ENCODE measurements around the gene FHOD1.

The FHOD1 gene

DNA sequence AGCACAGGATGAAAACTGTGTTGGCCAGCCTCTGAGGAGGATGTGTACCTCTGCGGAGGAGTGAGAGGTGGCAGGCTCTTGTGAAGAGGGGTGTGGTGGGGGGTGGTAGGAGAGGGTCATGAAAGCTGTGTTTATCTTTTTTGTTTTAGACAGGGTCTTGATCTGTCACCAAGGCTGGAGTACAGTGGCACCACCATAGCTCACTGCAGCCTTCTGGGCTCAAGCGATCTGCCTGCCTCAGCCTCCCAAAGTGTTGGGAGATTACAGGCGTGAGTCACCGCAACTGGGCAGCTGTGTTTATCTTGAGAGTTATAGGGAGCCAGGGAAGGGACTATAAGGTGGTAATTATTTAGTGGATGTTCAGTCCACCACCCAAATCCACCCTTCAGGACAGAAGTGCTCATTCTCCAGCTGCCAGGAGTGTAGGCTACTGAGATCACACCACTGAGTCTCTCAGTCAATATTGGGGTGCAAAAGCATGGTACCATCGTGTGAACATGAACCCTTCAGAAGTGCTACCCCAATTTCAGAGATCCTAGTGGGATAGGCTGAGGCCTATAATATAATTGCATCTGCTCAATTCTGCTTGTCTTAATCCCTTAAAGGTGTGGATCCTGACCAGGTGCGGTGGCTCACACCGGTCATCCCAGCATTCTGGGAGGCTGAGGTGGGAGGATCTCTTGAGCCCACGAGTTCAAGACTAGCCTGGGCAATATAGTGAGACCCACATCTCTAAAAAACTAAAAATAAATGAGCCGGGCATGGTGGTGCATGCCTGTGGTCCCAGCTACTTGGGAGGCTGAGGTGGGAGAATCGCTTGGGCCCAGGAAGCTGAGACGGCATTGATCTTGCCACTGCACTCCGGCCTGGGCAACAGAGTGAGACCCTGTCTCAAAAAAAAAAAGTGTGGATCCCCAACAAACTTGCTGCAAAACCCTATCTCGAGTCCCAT lies 56.6 kb downstream of the FHOD1 start:
- Histone ChIP-seq H3K18ac (ENCODE audit: low read length) (no peak overlapping the region), H3K4me2 (ENCODE audit: insufficient read depth, low read length, poor library complexity, severe bottlenecking) (no peak overlapping the region), H3K4me1 (ENCODE audit: control insufficient read depth in 2 of 2, insufficient read depth in 1 of 2, low read depth in 1 of 2, low read length in 2 of 2) (peaks cover 17 to 20% of the 10 kb centered on the region in 2 donors), H2BK120ac (ENCODE audit: low read depth, low read length) (no peak overlapping the region), H2BK12ac (ENCODE audit: low read length) (no peak overlapping the region), H3K23ac (ENCODE audit: low read depth, low read length, poor library complexity) (no peak overlapping the region), H3K4me3 (ENCODE audit: low read length in 2 of 2) (peak overlapping the region in 1 of 2 donors; percentile 33), H4K91ac (ENCODE audit: low read depth, low read length, poor library complexity) (no peak overlapping the region), H3K27me3 (ENCODE audit: control insufficient read depth in 3 of 3, insufficient read depth in 3 of 3, low read depth in 1 of 3, low read length in 3 of 3) (peaks cover 0 to 13% (median 0%) of the 10 kb centered on the region in 3 experiments), H3K79me1 (ENCODE audit: low read depth, low read length) (peaks cover 9% of the 10 kb centered on the region), H4K8ac (ENCODE audit: low read depth, low read length) (no peak overlapping the region), H2BK5ac (ENCODE audit: low read length) (no peak overlapping the region), H3K9me3 (replicated peaks in 1 of 2; ENCODE audit: control insufficient read depth in 2 of 2, insufficient read depth in 1 of 2, low read depth in 1 of 2, low read length in 2 of 2) (no peaks in the 10 kb centered on the region), H3K14ac (ENCODE audit: low read length) (no peak overlapping the region), H3K4ac (ENCODE audit: low read length) (no peak overlapping the region), H3K36me3 (replicated peaks in 1 of 2; ENCODE audit: control insufficient read depth in 2 of 2, insufficient read depth in 2 of 2, low read length in 2 of 2) (peaks cover 22 to 27% of the 10 kb centered on the region in 2 donors), H3K9ac (ENCODE audit: low read depth, low read length, poor library complexity) (no peak overlapping the region), H2AFZ (ENCODE audit: low read length) (no peak overlapping the region), H2BK15ac (ENCODE audit: low read length) (no peak overlapping the region), H3K27ac (replicated peaks; ENCODE audit: low read length) (no peak overlapping the region), H2AK5ac (ENCODE audit: low read depth, low read length) (no peak overlapping the region)
- no peak for DNase-seq (ENCODE audit: low spot score)
- WGBS, 2 donors (ENCODE audit: extremely low coverage in 2 of 2, insufficient read length in 2 of 2, insufficient replicate concordance in 1 of 2) = no CpG with 5 or more reads among the region's 13 CpGs

DNA sequence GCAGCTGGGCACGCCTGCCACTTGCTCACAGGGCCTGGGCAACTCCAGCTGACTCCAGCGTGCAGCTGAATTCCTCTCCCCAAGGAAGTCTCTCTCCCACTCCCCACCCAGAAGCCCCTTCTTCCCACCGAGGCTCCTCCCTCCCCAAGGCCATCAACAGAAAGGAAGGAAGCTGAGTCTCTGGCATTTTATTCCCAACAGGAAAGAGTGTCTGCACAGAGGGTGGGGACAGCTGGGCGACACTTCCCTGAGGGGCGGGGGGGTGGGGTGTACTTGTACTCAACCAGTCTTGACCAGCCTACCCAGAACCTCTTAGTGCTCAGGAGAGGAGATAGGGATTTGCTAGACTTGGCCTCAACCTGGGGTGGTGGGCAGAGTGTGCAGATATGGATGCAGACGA lies 57.2 kb downstream of the FHOD1 start, which contains the start of gene EXOC3L1:
TSS of gene EXOC3L1 (minus strand) at position 96 of the 400 bp plus-strand sequence. CDS start 460 bp downstream, outside the sequence.
- Histone ChIP-seq H2BK15ac (ENCODE audit: low read length) (no peak within 1 kb of the TSS), H2BK120ac (ENCODE audit: low read depth, low read length) (no peak within 1 kb of the TSS)

DNA sequence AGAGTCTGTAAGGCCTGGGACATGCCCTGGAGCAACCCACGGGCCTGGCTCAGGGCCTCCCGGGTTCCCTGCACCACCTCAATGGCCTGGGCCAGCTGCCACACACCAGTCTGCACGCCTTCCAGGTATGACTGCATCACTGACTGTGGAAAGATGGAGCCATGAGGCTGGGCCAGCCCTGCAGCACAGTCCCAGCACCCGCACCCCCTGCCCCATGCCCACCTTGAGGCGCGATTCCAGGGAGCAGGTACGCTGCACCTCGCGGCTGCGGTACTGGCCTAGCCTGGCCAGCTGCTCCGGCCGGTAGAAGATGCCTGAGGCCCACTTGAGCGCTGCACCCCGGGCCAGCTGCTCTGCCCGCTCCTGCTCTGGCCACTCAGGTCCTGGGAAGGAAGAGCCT lies 58.5 kb downstream of the FHOD1 start:
- Histone ChIP-seq H2AK5ac (ENCODE audit: low read depth, low read length) (peak overlapping the region; percentile 53), H2BK5ac (ENCODE audit: low read length) (no peak overlapping the region), H3K4ac (ENCODE audit: low read length) (no peak overlapping the region), H3K14ac (ENCODE audit: low read length) (no peak overlapping the region), H3K27ac (replicated peaks; ENCODE audit: low read length) (no peak overlapping the region), H3K27me3 (ENCODE audit: control insufficient read depth in 3 of 3, insufficient read depth in 3 of 3, low read depth in 1 of 3, low read length in 3 of 3) (peaks cover 5 to 30% (median 8%) of the 10 kb centered on the region in 3 experiments), H2BK15ac (ENCODE audit: low read length) (no peak overlapping the region), H2BK12ac (ENCODE audit: low read length) (peak overlapping the region; percentile 70), H3K36me3 (replicated peaks in 1 of 2; ENCODE audit: control insufficient read depth in 2 of 2, insufficient read depth in 2 of 2, low read length in 2 of 2) (peaks cover 4 to 7% of the 10 kb centered on the region in 2 donors), H3K4me1 (ENCODE audit: control insufficient read depth in 2 of 2, insufficient read depth in 1 of 2, low read depth in 1 of 2, low read length in 2 of 2) (peaks cover 20 to 23% of the 10 kb centered on the region in 2 donors), H3K9ac (ENCODE audit: low read depth, low read length, poor library complexity) (peak overlapping the region; percentile 57), H3K4me2 (ENCODE audit: insufficient read depth, low read length, poor library complexity, severe bottlenecking) (no peak overlapping the region), H4K91ac (ENCODE audit: low read depth, low read length, poor library complexity) (no peak overlapping the region), H2AFZ (ENCODE audit: low read length) (no peak overlapping the region), H3K79me1 (ENCODE audit: low read depth, low read length) (peaks cover 13% of the 10 kb centered on the region), H3K4me3 (ENCODE audit: low read length in 2 of 2) (no peak overlapping the region), H4K8ac (ENCODE audit: low read depth, low read length) (no peak overlapping the region), H3K9me3 (replicated peaks in 1 of 2; ENCODE audit: control insufficient read depth in 2 of 2, insufficient read depth in 1 of 2, low read depth in 1 of 2, low read length in 2 of 2) (no peaks in the 10 kb centered on the region), H2BK120ac (ENCODE audit: low read depth, low read length) (no peak overlapping the region), H3K23ac (ENCODE audit: low read depth, low read length, poor library complexity) (no peak overlapping the region), H3K18ac (ENCODE audit: low read length) (no peak overlapping the region)
- DNase-seq (ENCODE audit: low spot score) = no peak
- whole genome bisulfite sequencing, 2 donors (ENCODE audit: extremely low coverage in 2 of 2, insufficient read length in 2 of 2, insufficient replicate concordance in 1 of 2) = no CpG with 5 or more reads among the region's 15 CpGs

More for the DNA sequence above, 57.2 kb downstream of the FHOD1 start, which contains the start of gene EXOC3L1:
- Histone ChIP-seq H3K79me1 (ENCODE audit: low read depth, low read length) (peaks cover 9% of the 10 kb centered on the region), H2BK12ac (ENCODE audit: low read length) (peak within 1 kb of the TSS; percentile 70), H3K4me2 (ENCODE audit: insufficient read depth, low read length, poor library complexity, severe bottlenecking) (no peak within 1 kb of the TSS), H3K23ac (ENCODE audit: low read depth, low read length, poor library complexity) (no peak within 1 kb of the TSS), H3K4ac (ENCODE audit: low read length) (no peak within 1 kb of the TSS), H3K14ac (ENCODE audit: low read length) (no peak within 1 kb of the TSS), H2AK5ac (ENCODE audit: low read depth, low read length) (peak within 1 kb of the TSS; percentile 81), H3K36me3 (replicated peaks in 1 of 2; ENCODE audit: control insufficient read depth in 2 of 2, insufficient read depth in 2 of 2, low read length in 2 of 2) (peaks cover 16 to 20% of the 10 kb centered on the region in 2 donors), H3K18ac (ENCODE audit: low read length) (no peak within 1 kb of the TSS), H2BK5ac (ENCODE audit: low read length) (no peak within 1 kb of the TSS), H3K4me3 (ENCODE audit: low read length in 2 of 2) (peak within 1 kb of the TSS in 1 of 2 donors; percentile 33), H4K8ac (ENCODE audit: low read depth, low read length) (no peak within 1 kb of the TSS), H4K91ac (ENCODE audit: low read depth, low read length, poor library complexity) (no peak within 1 kb of the TSS), H3K27ac (replicated peaks; ENCODE audit: low read length) (no peak within 1 kb of the TSS), H3K9ac (ENCODE audit: low read depth, low read length, poor library complexity) (peak within 1 kb of the TSS; percentile 36), H3K4me1 (ENCODE audit: control insufficient read depth in 2 of 2, insufficient read depth in 1 of 2, low read depth in 1 of 2, low read length in 2 of 2) (peaks cover 17 to 20% of the 10 kb centered on the region in 2 donors), H3K27me3 (ENCODE audit: control insufficient read depth in 3 of 3, insufficient read depth in 3 of 3, low read depth in 1 of 3, low read length in 3 of 3) (peaks cover 1 to 20% (median 2%) of the 10 kb centered on the region in 3 experiments), H2AFZ (ENCODE audit: low read length) (peak within 1 kb of the TSS; percentile 70), H3K9me3 (replicated peaks in 1 of 2; ENCODE audit: control insufficient read depth in 2 of 2, insufficient read depth in 1 of 2, low read depth in 1 of 2, low read length in 2 of 2) (no peaks in the 10 kb centered on the region)
- WGBS, 2 donors (ENCODE audit: extremely low coverage in 2 of 2, insufficient read length in 2 of 2, insufficient replicate concordance in 1 of 2) = no CpG with 5 or more reads among the region's 6 CpGs
- DNase-seq (ENCODE audit: low spot score) = no peak

DNA sequence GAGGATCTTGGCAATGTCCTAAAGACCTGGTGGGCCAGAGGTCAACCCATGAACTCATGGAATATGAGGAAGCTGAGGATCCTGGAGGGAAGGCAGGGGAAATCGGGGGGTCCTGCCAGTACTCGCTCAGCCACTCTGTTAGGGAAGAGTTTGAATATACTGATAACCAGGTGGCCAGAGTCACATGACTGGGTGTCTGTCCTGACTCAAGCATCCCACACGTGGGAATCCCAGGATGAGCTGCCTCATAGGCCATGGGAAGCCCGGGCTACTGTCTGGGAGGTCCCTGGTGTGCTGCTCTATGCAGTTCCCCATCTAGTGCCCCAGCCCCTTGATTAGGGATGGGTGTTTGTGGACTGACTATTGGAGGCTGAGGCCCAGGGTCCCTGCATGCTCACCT lies 59.0 kb downstream of the FHOD1 start:
- DNase-seq (ENCODE audit: low spot score) = no peak
- WGBS, 2 donors (ENCODE audit: extremely low coverage in 2 of 2, insufficient read length in 2 of 2, insufficient replicate concordance in 1 of 2) = no CpG with 5 or more reads among the region's 4 CpGs
- Histone ChIP-seq H3K27ac (replicated peaks; ENCODE audit: low read length) (no peak overlapping the region), H2BK120ac (ENCODE audit: low read depth, low read length) (no peak overlapping the region), H3K4me1 (ENCODE audit: control insufficient read depth in 2 of 2, insufficient read depth in 1 of 2, low read depth in 1 of 2, low read length in 2 of 2) (peaks cover 19 to 22% of the 10 kb centered on the region in 2 donors), H4K91ac (ENCODE audit: low read depth, low read length, poor library complexity) (no peak overlapping the region), H3K36me3 (replicated peaks in 1 of 2; ENCODE audit: control insufficient read depth in 2 of 2, insufficient read depth in 2 of 2, low read length in 2 of 2) (peaks cover under 1 to 3% of the 10 kb centered on the region in 2 donors), H4K8ac (ENCODE audit: low read depth, low read length) (no peak overlapping the region), H2AFZ (ENCODE audit: low read length) (no peak overlapping the region), H3K4me3 (ENCODE audit: low read length in 2 of 2) (no peak overlapping the region), H2BK12ac (ENCODE audit: low read length) (no peak overlapping the region), H3K23ac (ENCODE audit: low read depth, low read length, poor library complexity) (no peak overlapping the region), H3K4me2 (ENCODE audit: insufficient read depth, low read length, poor library complexity, severe bottlenecking) (no peak overlapping the region), H3K27me3 (ENCODE audit: control insufficient read depth in 3 of 3, insufficient read depth in 3 of 3, low read depth in 1 of 3, low read length in 3 of 3) (peaks cover 5 to 30% (median 8%) of the 10 kb centered on the region in 3 experiments), H3K79me1 (ENCODE audit: low read depth, low read length) (peaks cover 13% of the 10 kb centered on the region), H3K4ac (ENCODE audit: low read length) (no peak overlapping the region), H3K18ac (ENCODE audit: low read length) (no peak overlapping the region), H2BK5ac (ENCODE audit: low read length) (no peak overlapping the region), H2BK15ac (ENCODE audit: low read length) (no peak overlapping the region), H3K9me3 (replicated peaks in 1 of 2; ENCODE audit: control insufficient read depth in 2 of 2, insufficient read depth in 1 of 2, low read depth in 1 of 2, low read length in 2 of 2) (no peaks in the 10 kb centered on the region), H3K9ac (ENCODE audit: low read depth, low read length, poor library complexity) (no peak overlapping the region), H2AK5ac (ENCODE audit: low read depth, low read length) (peak overlapping the region; percentile 53), H3K14ac (ENCODE audit: low read length) (no peak overlapping the region)

All from neuronal stem cell (in vitro differentiated cells).